ENCODE measurements around the gene EEFSEC.

EEFSEC gene

DNA sequence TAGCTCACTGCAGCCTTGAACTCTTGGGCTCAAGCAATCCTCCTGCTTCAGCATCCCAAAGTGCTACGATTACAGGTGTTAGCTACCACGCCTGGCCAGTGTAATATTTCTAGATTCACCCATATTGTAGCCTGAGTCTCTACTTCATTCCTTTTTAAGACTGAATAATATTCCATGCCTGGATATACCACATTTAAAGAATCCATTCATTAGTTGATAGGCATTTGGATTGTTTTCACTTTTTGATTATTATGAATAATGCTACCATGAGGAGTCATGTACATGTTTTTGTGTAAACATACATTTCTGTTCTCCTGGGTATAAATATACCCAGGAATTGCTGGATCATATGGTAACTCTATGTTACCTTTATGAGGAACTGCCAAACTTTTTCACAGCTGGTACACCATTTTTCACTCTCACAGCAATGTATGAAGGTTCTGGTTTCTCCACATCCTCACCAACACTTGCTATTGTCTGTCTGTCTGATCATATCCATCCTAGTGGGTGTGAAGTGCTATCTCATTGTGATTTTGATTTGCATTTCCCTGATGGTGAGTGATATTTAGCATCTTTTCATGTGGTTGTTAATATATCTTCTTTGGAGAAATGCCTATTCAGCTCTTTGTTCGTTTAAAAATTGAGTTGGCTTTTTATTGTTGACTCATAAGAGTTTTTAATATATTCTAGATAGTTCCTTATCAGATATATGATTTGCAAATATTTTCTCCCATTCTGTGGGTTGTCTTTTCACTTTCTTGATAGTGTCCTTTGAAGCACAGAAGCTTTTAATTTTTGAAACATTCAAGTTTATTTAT is 32.6 kb downstream of the EEFSEC start:
- no peak for DNase-seq

DNA sequence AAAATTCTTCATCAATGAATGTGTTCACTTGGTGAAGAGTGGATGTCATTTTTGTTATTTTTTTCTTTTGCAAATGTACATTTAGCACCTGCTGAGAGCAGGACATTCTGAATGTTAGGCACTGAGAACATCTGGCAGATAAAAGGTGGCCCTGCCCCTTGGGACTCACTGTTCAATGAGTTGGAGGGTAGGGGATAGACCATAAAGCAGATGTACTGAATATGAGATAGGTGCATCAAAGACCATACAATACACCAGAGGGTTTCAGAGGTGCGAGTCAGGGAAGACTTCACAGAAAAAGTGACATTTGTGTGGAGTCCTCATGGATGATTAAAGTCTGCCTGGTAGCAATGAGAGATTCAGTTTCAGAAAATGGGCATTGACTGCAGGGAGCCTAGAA is 34.2 kb downstream of the EEFSEC start:
- no peak for DNase-seq

DNA sequence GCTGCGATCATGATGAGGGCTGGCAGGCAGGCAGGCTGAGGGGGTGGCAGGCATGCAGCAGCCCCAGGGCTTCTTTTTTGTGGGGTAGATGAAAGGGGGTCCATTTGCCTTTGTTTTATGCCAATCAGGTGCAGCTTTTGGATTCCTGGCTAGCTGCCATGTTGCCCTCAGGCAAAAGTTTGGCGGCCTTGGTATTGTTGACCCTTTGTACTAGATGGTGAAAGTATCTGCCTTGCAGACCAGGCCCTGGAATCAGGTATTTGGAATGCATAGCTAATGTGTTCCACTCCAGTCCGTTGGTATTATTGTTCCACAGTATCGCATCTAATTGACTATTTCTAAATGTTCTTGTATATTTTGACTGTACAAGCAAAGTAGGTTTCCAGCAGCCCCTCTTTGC is 35.0 kb downstream of the EEFSEC start:
- DNase-seq, result no peak

DNA sequence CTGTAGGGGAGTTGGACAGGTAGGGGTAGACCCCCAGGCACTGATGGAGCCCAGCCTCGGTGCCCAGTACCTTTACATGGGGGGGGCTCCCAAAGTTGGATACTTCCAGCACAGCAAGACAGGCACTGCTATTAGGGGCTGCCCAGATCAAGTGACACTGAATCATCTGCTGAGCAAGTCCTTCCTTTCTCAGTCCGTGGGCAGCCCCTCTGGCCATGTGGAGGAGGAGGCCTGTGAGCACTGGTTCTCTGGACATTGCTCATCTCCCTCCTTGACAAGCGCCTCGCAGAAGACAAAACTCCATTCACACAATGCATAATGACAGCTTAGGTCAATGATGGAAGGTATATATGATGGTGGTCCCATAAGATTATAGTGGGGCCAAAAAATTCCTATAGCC is 35.7 kb downstream of the EEFSEC start:
- no peak for DNase-seq

DNA sequence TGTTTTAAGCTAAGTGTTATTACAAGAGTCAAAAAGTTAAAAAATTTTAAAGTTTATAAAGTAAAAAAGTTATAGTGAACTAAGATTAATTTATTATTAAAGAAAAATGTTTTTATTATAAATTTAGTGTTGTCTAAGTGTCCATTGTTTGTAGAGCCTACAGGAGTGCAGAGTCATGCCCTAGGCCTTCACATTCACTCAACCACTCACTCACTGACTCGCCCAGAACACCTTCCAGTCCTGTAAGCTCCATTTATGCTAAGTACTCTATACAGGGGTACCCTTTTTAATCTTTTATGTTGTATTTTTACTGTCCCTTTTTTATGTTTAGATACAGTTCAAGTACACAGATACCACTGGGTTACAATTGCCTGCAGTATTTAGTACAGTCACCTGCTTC is 37.2 kb downstream of the EEFSEC start:
- DNase-seq, result no peak

DNA sequence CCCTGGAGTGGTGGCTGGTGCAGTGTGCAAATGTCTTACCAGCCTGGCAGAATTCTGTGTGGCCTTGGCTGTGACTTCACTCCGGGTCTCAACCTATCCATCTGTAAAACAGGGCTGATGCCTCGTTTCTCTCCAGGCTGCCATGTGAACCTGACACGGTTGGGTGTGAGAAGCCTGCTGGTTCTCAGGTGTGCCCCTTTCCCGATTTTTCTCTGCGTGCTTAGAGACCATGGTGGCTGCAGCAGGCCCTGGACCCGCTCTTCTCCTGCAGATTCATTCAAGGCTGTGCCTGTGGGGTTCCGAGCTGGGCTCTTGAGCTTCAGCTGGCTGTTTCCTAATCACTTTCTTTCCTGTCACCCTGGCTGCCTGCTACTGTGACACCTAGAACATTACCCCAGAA is 38.9 kb downstream of the EEFSEC start:
- DNase-seq, result no peak

DNA sequence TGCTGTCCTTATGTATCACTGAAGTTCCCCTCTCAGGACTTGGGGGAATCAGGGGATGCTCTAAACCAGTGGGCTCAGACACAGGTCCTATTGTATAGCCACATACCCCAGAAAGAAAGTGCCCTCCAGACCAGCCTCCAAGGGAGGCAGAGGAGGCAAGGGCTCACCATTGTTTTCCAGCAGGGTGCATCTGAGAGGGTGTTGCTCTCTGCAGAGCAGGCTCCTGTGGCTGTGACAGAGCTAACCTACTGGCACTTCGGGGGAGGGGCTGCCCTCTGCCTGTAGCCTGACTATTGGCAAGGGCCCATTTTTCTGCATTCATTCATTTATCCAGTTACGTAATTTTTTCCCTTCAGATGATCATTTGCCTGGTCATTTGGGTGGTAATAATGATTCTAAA is 39.9 kb downstream of the EEFSEC start:
- no peak for DNase-seq

DNA sequence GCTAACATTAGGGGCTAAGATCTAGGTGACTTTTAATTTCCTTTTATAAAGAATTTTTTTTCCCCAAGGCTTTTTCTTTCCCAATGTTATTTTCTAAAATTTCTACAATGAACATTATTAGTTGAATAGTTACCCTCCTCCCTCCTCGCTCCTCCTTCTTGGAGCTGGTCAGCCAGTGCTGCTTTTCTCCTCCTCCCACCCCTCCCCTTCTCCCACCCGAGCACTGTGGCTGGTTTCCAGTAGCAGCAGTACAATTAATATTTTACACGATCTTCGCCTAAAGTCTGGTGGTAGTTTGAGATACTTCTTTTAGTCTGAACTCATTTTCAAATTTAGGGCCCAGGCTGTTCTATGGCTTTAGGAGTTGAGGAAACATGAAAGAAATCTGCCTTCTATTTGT is 41.6 kb downstream of the EEFSEC start:
- no peak for DNase-seq

DNA sequence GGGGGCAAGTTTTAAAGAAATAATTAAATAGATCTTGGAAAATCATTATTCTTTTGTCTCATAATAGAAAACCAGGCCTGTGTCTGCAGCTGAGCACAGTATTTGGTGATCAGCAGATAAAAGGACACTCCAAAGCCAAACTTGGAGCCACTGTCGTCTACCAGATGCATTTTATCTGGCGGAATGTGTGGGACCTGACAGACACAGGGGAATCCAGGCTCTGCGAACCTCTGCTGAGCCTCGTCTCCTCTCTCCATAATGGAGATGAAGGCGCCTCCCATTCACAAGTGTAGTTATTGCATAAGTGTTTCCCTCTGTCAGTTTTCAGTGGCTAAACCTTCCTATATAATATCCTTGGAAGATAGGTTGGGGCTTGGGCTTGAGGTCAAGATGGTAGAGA is 42.1 kb downstream of the EEFSEC start:
- no peak for DNase-seq

DNA sequence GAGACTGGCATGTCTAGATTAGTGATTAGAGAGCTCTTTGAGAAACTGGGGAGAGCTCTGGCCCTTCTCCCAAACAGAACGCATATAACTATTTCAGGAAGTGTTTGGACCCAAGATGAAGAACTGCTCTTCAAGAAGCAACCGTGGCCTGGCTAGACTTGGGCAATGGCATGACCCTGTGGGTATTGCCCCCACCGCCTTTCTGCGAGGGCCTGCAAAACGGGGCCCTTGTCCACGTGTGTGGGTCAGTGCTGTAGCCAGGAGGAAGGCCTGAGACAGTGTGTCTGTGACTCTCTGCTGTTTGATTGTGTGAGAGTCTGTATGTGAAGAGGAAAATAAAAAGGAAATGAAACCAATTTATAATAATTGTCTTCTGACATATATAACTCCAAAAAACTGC is 42.5 kb downstream of the EEFSEC start:
- DNase-seq, result no peak

DNA sequence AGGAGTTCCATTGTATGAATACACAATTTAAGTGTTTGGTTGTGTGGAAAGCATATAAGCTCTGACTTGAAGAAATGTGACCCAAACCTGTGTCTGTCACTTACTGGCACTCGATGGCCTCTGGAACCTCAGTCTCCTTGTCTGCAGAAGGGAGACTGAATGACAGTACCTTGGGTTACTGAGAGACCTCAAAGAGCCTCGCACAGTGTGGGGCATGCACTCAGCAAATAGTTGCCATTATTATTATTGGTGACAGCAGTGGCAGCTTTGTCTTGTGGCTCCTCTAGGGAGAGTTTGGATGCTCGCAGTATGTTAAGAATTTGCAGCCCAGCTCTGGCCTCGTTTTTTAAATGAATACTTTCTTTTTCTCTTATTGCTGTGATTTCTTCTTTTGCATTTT is 43.4 kb downstream of the EEFSEC start:
- no peak for DNase-seq

DNA sequence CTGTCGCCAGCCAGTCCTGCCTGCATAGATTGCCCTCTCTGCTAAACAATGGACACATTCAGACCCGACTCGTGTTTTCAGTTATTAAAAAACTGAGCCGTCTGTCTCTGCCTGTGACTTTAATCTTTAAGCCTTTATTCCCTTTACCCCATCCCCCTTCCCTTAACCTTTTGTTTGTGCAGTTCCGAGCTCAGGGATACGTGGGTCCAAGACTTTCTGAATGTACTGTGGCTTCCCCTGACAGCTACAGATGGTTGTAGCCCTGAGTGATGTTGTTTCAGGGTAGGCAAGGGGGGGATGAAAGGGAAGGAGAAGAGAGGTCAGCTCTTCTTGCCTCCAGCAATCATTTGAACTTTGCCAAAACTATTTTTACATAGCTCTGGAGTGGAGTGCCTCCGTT is 44.6 kb downstream of the EEFSEC start:
- no peak for DNase-seq

DNA sequence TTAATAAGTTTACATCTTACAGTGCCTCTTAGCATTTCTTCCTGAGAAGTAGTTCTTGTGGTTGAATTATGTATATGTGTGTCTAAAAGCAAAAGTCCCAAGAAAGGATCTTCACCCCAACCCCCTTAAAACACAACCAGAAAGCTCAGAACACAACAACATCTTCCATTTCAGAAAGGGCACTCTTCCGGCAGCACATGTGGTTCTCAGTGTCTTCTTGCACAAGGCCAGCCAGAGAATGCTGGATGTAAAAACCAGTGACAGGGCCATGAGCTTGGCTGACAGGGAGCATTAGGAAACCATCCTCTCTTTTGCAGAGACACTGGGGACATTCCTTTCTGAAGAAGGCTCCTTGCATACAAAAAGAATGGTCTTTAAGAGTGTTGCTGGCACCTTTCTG is 45.0 kb downstream of the EEFSEC start:
- DNase-seq, result no peak

DNA sequence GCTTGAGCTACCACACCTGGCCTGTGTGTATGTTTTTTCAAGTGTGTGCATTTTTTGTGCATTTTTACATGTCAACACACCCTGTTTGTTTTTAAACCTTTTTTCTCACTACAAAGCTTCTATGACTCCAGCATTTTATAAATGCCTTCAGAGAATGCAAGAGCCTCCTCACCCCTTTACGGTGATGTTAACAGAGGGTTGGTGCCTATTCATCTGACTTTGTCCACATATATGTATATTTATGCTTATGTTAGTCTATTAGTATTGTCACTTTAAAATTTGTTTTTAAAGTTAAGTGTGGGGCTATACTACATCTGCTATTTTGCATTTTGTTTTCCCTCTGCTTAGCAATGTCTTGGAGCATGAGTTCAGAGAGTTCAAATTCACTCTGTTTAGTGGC is 45.8 kb downstream of the EEFSEC start:
- no peak for DNase-seq

DNA sequence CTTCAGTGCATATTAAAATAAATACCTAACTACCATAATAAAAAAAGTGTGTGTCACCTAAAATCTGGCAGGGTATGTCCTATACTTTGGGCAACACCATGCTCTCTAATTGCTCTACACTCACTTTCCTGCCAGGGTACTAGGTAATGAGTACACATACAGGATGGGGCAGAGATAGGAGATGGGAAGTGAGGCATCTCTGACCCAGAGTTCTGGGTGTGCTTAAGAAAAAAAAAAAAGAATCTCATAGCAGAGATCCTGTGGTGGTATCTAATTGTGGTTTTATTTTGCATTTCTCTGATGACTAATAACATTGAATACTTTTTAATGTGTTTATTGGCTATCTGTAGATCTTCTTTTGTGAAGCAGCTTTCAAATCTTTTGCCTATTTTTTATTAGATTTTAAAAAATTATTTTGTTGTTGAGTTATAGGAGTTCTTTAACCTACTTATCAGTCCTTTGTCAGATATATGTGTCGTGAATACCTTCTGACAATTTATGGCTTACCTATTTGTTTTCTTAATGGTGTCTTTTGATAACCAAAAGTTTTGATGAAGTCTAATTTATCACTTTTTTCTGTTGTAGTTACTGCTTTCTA is 48.0 kb downstream of the EEFSEC start:
- DNase-seq, result no peak

DNA sequence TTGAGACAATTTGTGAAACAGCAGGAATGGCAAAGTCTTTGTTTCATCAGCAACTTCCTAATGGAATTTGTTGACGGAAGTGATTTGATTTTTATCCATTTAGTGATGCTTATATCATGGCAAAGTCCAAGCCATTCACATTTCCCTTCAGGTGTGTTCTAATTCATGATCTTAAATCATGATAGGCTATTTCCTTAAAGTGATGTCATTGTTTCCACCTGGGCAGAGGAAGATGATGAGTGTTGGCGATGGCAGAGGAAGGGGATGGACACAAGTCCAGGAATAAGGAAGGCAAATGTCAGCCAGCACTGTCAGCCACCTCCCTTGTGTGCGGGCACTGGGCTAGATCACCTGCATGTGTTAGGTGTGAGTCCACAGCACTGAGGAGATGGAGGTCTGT is 49.9 kb downstream of the EEFSEC start:
- no peak for DNase-seq

DNA sequence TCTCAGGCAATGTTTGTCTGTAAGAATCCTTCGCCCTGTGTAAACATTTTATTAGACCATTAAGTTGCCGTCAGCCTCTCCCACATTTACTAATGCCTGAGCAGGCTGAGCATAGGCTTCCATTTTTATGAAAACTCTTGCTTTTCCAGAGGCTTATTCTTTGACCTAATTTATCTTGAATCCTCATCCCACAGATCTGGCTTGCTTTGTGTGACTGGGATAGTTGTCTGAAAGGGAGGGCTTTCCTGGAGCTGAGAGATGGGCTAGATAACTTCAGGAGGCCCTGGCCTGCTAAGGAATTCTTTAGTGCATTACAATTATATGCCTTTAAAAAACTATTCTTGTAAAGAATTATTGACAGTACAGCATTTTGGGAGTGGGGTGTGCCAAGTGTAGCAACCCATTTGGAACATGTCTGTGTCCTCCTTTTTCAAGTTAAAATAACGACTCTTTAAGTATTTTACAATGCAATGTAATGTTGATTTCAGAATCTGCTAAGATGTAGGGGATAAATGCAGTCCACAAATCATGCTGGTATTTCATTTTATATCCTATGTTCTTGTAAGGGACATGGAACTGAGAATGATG is 52.4 kb downstream of the EEFSEC start:
- DNase-seq, result no peak

DNA sequence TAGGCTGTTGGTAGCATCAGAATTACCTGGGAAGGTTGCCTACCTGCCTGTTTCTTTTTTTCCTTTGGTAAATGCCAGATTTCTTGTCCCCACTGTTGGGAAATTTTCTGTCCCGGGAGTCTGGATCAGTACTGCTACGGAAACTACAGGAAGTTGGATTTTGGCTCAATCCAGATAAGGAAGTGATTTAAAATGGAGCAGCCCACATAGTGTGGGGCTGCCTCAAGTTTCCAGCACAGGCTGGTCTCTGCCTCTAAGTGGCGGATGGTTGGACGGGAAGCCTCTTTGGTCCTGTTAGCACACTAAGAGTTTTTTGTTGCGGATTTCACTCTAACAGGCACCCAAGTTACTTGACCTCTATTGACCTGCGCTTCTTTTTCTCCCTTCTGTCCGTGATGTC is 54.7 kb downstream of the EEFSEC start:
- no peak for DNase-seq

DNA sequence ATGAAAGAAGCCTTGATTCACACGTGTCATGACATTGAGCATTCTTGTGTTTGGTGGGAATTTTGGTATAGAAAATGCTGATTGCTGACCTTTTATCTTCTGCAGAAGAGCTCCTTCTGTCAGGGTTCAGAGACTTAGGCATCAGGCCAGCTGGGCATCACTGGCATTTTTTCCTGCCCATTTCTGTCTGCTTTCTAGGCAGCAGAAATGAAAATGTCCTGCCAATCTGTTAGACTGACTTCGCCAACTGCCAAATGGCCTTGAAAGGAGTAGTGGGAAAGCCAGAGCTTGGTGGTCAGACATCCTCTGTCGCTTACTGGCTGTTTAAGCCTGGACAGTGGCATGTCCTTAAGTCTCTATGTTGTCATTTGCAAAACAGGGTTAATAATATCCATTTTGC is 57.4 kb downstream of the EEFSEC start:
- DNase-seq, result no peak

DNA sequence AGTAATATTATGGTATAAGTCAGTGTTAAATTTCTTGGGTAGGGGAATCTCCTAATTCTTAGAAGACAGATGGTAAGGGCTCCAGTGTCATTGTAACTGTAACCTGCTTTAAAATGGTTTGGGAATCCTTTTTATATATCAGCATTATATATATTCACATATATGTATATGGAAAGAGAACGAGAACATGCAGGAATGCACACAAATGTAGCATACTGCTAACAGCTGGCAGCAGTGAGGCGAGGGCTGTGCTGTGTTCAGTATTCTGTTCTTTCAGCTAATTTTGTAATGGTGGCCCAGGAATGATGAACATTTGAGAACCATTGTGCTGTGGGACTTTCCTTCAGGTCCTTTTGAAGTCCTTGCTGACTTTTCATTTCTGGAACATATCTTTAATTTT is 60.8 kb downstream of the EEFSEC start:
- no peak for DNase-seq

DNA sequence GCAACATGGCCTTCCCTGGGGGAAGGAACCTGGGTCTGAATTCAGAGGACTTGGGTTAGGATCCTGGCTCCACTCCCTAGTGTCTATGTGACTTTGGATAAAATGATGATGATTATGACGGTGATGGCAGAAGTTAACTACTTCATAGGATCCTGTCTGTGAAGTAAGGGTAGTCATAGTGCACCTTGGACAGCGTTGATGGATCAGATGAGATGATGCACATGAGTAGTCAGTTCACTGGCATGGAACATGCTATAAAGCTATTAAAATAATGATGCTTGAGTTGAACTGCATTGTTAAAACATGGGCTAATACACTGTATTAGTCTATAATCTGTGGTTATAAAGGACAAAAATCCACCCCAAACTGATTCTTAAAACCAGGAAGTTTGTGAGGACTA is 62.0 kb downstream of the EEFSEC start:
- no peak for DNase-seq

DNA sequence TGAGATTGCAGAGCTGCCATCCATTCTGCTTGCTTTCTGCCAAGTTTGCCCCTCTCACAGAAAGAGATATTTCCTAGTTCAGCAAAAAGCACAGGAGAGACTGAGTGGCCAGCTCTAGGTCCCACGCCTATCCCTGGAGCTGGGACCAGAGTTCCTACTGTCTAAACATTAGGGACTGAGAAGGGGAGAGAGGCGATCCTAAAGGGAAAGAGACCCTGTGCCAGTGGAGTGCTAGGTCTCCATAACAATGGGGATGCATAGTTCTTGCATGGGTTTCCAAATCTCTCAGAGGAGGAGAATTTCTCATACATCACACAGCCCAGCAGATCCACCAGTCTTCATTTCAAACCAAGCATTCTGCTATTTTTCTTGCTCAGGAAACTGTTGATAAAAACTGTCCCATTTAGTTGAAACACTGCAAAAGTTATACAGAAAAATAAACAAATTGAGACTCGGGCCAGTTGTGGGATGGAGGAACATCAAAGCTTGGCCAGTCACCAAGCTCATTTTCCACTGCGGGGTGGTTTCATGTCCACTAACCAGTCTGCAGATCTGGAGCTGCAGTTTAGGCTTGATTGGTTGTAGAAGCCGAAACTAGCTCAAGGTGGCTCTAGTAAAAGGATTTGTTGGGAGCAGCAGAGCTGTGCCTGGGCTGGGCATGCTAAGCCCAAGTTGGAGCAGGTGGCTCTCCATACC is 62.7 kb downstream of the EEFSEC start:
- no peak for DNase-seq

DNA sequence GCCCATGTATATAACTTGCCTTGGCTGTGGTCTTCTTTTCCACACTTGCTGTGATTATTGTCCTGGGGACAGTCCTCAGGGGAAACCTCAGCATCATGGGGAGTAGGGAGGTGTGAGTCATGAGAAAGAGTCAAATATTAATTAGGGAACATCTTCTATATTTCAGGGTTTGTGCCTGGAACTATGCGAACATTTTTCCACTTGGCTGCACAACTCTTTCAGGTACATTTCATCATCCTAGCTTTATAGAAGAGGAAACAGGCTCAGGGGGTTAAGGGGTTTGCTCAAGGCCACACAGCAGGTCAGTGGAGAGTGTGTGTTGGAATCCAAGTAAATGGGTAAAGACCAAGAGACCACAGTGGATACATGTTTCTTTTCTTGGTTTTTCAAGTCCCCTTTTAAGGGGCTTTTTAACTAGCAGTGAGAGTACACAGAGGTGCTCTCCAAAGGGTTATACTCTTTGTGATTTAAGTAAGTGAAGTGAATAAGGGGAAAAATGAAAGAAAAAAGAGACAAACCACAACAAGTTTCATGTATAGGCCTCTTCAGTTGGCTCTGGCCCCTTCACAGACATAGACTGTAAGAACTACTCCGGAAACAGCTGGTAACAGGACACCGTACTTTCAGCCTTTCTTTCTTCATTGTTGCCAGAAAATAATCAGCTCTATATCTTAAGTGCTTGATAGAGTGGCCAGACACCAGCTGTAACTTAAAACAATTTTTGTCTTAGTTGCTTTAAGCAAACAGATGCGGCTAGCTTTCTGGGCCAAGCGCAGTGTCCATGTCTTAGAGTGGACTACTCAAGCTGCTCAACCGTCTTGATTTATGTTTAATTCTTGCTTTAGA is 64.6 kb downstream of the EEFSEC start:
- no peak for DNase-seq

All from activated CD4-positive, alpha-beta T cell treated with anti-CD3 and anti-CD28 coated beads, Interleukin-10, Interleukin-2, amounts not matched to agents 100 ng/mL and 50 ng/mL, durations not matched to agents 16 hours and 8 hours (primary cell).